DLD1 (cell line): ENCODE measurements around the gene UFSP1.

Source experiments
- in situ Hi-C: cut with HindIII; loops from 2 replicates; pipeline ENCODE4 v1.10.0; 2017; ENCODE audit warnings: low sequenced_read_pairs

UFSP1 gene

DNA sequence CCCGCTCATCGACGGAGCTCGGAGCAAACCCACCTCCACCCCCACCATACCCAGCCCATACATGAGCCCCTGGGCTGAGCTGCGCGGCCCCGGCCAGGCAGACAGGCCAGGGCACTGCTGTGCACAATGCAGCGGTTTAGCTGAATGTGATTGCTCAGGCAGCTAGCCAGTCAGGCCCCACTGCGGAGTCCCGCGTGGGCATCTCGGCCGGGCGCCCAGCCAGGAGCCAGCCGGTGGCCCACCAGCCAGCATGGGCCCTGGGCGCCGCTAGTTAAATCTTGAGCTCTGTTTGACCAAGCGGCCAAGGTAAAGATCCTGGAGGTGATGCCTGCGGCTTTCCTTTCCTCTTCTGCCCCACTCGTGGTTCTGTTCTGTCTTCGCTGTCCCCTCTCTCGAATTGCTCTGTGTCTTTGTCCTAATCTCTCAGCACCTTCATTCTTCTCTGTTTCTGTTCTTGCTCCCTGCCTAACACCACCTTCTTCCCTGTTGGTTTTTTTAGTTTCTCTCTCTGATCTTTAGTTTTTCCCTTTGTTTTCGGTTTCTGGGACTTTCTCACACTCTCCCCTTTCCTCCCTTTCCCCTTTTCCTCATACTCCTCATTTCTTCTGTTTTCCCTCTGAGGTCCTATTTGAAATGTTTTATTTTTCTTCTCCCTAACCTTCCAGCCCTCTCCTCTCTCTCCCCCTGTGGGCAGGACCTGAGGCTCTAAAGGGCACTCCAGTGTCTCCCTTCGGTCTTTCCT lies 6.6 kb downstream of the UFSP1 start:
- in situ Hi-C loops = loop anchor here (10.0 kb wide), 1 partner anchor 172 kb away; no protein-coding TSS in a partner anchor

DNA sequence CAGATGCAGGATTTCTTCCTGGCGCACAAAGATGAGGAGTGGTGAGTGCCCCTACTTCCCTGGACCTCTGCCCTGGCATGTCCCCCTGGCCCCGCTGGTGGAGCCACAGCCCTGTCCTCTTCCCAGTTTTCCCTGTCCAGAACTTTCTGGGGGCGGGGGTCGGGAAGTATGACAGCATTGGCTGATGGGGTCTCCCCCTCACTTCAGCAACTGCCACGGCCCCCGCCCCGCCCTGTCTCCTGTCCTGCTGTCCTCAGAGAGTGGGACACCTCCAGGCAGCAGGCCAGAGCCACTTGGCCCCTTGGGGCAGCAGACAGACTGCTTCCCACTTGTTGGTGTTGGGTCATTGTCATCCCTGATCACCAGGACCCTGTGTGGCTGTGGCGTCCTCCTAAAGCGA lies 7.3 kb downstream of the UFSP1 start:
- in situ Hi-C loops = loop anchor here (10.0 kb wide), 1 partner anchor 173 kb away; no protein-coding TSS in a partner anchor

DNA sequence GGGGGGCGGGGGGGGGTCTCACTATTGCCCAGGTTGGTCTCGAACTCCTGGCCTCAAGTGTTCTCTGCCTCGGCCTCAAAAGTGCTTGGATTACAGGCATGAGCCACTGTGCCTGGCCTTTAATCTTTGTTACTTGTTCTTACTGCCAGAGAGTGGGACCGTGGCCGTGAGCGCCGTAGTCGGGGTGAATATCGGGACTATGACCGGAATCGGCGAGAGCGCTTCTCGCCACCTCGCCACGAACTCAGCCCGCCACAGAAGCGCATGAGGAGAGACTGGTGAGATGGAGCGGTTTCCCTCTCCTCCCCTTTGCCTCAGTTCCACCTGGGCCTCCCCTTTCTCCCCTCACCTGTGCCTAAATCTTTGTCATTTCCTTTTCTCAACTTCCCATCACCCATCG lies 8.4 kb downstream of the UFSP1 start:
- in situ Hi-C loops = loop anchor here (10.0 kb wide), 1 partner anchor 174 kb away; no protein-coding TSS in a partner anchor

DNA sequence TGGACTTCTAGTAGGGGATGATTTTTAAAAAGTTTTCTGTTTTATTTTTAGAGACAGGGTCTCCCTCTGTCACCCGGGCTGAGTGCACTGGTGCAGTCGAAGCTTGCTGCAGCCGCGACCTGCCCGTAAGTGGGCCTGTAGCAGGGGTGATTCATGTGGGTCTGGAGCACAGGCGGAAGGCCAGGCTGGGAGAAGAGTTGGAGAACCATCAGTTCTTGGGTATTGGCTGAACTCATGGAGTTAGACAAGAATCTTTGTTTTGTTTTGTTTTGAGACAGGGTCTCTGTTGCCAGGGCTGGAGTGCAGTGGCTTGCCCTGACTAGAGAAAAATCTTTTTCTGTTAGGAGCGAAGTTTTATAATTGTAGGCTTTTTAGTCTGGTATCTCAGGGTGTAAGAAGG lies 8.9 kb downstream of the UFSP1 start:
- in situ Hi-C loops = loop anchor here (10.0 kb wide), 1 partner anchor 174 kb away; no protein-coding TSS in a partner anchor

DNA sequence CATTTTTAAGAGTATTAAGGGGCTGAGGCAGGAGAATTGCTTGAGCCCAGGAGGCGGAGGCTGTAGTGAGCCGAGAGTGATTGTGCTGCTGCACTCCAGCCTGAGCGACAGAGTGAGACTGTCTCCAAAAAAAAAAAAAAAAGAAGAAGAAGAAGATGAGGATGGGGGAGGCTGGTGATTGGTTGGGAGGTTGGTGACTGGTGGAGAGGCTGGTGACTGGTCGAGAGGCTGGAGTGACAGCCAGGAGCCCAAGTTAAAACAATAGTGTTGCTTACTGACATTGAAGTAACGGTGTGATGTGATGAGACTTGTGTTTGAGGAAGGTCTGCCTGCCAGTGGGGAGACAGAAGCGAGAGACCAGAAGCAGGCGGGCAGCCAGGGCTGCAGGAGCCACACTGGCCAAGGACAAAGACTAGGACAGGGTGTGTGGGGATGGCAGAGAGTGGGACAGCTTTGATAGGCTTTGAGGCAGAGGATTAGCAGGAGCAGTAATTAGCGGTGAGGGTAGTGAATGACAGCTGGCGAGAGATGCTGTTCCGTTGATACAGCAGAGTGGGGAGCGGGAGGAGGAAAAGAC lies 9.7 kb downstream of the UFSP1 start:
- in situ Hi-C loops = loop anchor here (10.0 kb wide), 1 partner anchor 175 kb away; no protein-coding TSS in a partner anchor

DNA sequence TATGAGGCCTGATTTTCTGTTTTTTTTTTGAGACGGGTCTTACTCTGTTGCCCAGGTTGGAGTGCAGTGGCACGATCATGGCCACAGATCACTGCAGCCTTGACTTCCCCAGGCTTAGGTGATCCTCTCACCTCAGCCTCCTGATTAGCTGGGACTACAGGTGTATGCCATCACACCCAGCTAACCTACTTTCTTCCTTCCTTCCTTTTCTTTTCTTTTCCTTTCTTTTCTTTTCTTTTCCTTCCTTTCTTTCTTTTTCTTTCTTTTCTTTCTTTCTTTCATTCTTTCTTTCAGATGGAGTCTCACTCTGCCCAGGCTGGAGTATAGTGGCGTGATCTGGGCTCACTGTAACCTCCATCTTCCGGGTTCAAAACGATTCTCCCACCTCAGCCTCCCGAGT lies 10.8 kb downstream of the UFSP1 start:
- in situ Hi-C loops = no loop called here

DNA sequence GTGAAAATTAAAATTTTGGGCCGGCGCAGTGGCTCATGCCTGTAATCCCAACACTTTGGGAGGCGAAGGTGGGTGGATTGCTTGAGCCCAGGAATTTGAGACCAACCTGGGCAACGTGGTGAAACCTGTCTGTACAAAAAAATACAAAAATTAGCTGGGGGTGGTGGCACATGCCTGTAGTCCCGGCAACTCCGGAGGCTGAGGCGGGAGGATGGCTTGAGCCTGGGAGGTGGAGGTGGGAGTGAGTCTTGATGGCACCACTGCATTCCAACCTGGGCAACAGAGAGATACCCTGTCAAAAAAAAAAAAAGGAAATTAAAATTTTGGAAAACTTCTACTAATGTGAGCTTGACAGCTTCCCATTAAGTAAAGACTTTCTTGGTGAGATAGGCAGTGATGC lies 11.5 kb downstream of the UFSP1 start:
- in situ Hi-C loops = no loop called here

DNA sequence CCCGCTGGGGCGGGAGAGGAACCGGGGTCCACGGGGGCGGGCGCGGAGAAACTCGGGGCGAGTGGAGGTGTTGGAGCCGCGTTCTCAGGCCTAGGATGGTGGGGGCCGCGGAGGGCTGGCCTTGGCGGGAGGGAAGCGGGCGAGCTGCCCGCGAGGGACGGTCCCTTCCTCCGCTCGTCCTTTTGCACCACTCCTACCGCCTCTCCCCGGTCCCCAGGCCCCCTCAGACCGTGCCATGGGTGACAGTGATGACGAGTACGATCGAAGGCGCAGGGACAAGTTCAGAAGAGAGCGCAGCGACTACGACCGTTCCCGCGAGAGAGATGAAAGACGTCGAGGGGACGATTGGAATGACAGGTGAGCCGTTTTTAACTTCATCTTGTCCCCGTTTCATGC lies 14.2 kb downstream of the UFSP1 start:
- in situ Hi-C loops = no loop called here

DNA sequence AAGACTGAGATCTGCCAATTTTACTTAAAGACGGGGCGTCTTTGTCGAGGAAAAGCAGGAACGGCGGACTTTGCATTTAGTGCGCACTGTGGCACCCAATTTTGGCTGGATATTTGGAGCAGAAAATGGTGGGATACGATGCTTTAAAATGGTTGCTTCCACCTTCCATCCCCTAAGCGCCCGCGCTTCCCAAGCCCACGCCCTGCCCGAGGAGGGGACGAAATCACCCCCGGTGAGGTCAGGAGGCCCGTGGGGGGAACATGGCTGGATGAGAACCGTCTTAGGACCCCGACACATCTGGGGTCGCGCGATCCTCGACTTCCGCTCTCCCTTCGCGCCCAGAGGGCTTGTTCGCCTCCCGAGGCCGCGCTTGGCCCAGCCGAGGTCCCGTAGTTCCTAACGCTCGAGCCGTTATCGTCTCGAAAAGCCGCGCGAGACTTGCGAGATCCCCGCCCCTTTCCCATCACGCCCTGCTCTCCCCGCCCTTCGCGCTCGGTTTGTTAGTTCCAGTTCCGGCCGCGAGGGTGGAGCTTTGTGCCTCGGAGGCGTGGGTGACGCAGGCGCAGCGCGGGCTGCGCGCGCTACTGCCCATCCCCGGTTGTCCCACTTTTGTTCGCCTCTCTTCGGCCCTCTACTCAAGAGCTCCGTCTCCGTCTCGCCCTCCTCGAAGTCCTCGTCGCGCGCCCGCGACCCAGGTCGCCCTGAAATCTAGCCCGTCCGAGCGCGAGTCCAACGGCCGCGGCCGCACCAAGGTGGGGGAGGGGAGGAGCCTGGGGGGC lies 14.7 kb downstream of the UFSP1 start, which contains the start of gene SRRT:
TSS of gene SRRT (plus strand) at position 527 of the 779 bp plus-strand sequence. CDS start 488 bp downstream, outside the sequence.
- in situ Hi-C loops = no loop called here

DNA sequence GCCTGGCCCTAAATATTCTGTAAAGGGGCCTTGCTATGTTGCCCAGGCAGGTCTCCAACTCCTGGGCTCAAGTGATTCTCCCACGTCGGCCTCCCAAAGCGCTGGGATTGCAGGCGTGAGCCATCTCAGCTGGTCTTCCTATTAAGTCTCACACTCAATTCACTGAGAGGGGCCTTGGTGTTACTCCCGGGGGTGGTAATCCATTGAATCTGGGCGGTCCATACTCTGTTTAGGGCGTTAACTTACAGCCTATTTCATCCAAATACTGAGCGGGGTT lies 15.3 kb downstream of the UFSP1 start:
- in situ Hi-C loops = no loop called here

DNA sequence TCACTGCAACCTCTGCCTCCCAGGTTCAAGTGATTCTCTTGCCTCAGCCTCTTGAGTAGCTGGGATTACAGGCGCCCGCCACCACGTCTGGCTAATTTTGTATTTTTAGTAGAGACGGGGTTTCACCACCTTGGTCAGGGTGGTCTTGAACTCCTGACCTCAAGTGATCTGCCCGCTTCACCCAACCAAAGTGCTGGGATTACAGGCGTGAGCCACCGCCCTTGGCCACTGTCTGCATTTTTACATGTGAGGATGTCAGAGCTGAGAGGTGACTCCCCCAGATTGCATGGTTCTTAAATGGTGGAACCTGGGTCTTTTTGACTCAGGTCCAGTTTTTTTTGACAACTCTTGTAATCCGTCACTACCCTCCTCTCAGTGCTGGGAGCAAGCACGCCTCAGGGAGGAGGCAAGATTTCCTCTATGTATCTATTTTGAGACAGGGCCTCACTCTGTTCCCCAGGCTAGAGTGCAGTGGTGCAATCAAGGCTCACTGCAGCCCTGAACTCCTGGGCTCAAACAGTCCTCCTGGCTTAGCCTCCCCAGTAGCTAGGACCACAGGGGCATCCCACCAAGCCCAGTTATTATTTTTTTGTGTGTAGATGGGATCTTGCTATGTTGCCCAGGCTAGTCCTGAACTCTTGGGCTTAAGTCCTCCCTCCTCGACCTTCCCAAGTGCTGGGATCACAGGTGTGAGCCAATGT lies 15.8 kb downstream of the UFSP1 start:
- in situ Hi-C loops = no loop called here

DNA sequence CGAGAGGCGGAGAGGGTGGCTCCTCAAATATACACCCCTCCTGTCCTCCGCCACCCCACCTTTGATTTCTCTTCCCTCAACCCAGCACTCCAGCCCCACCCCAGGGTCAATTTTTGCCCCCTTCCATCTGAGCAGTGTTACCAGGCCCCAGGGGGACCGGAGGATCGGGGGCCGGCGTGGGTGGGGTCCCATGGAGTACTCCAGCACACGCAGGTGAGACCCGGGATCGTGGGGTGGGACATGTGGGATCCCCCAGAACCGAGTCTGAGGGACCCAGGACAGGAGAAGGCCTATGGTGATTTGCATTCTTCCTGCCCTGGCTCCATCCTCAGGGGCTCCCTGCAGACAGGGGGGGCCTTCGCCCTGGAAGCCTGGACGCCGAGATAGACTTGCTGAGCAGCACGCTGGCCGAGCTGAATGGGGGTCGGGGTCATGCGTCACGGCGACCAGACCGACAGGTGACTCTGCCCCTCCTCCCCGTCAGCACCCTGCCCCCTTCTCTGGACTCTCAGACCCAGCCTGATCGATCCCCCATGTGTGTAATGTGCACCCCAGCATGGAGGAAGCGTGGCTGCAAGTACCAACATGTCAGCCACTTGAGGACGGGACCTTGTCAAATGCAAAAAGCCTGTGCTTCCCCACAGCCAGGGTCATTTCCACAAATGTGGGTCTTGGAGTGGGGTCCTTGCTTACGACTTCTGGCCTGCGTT lies 21.6 kb downstream of the UFSP1 start:
- in situ Hi-C loops = no loop called here

DNA sequence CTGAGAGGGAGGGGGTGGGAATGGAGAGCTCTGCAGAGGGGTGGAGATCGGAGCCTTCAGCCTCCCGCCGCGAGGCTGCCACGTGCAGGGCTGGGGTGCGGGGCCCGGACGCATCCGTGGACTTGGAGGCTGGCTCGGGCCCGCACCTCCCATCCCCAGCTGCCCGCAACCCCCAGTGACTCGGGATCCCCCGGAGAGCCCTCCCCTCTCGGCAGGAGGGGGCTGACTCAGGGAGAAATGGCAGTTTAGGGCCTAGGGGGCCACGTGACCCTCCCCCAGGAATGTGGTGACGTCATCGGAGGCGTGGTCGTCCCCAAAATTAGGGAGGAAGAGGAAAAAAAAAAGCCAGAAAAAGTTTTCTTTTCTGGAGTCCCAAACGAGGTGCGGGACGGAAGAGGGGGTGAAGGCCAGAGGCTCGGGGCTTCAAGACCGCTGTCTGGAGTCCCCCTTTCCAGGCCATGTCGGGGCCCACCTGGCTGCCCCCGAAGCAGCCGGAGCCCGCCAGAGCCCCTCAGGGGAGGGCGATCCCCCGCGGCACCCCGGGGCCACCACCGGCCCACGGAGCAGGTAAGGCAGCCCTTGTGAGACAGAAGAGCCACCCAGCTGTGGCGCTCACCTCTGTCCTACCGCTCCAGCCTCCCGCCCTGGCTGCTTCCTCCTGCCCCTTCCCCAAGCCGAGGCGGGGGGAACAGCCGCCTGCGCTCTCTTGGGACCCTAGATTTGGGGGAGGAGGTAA lies 22.3 kb downstream of the UFSP1 start, which contains the start of gene TRIP6:
TSS of gene TRIP6 (plus strand) at position 348 of the 736 bp plus-strand sequence. CDS start at position 459, 111 bp downstream.
- in situ Hi-C loops = no loop called here

DNA sequence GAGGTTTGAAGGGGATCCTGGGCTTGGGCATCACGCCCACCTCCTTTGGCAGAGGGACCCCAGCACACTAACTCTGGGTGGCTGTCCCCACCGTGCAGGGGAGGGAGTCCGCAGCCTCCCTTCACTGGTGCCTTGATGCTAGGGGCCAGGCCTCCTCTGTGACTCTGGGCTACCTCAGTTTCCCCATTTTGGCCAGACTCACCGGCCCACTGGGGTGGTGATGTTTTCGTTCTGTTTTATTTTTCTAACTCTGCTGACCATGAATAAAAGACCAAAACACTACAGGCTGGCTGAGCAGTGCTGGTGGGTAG lies 22.8 kb downstream of the UFSP1 start:
- in situ Hi-C loops = no loop called here

DNA sequence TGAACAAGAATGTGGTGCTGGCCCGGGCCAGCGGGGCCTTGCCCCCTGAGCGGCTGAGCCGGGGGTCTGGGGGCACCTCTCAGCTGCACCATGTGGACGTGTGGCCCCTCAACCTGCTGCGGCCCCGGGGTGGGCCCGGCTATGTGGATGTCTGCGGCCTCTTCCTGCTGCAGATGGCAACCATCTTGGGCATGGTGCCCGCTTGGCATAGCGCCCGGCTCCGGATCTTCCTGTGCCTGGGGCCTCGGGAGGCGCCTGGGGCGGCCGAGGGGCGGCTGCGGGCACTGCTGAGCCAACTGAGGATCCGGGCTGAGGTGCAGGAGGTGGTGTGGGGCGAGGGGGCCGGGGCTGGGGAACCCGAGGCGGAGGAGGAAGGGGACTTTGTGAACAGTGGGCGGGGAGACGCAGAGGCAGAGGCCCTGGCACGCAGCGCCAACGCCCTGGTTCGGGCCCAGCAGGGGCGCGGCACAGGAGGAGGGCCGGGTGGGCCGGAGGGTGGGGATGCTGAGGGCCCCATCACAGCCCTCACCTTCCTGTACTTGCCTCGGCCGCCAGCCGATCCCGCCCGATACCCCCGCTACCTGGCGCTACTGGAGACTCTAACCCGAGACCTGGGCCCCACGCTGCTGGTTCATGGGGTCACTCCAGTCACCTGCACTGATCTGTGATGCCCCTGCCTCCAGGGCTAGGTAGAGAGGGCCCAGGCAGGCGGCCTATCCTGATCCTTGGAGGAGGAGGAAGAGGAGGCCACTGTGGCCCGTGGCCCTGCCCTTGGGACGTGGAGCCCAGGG lies 23.4 kb downstream of the UFSP1 start:
- in situ Hi-C loops = no loop called here

DNA sequence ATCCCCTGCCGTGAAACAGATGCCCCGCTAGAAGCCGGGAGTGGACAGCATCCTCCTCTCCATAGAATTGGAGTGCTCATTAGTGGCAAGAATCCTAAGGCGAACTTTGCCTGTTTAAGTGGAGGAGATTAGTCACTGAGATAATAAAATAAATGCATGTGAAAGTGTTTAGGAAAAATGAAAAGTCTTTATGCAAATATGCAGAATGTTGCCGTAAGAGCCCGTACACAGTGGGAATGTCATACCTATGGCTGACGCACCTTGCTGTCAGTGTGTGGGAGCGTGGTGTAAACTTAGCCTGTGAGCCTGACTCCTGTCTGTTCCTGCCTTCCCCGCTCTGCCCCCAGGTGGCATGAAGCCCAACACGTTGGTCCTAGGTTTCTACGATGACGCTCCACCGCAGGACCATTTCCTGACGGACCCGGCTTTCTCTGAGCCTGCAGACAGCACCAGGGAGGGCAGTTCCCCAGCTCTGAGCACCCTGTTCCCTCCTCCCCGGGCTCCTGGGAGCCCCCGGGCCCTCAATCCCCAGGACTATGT lies 24.1 kb downstream of the UFSP1 start:
- in situ Hi-C loops = no loop called here

DNA sequence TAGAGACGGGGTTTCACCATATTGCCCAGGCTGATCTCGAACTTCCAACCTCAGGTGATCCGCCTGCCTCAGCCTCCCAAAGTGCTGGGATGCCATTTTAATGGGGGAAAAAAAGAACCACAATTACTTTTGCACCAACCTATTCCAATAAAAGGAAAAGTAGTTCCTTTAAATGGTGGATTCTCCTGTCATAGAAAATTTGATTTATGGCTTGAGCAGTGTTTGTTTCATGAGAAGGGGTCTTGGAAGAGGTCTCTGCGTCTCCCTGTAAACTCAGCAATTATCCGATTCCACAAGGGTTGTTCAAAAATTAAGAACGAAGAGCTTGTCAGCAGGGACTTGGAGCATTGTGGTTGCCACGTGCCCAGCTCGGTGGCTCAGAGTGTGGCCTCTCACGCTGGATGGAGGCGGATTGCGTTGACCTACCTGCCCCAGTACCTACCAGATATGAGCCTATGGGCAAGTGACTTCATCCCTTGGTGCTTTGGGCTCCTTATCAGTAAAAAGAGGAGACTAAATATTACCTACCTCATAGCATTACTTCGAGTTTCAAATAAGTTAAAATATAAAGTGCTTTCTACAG lies 25.2 kb downstream of the UFSP1 start:
- in situ Hi-C loops = no loop called here

DNA sequence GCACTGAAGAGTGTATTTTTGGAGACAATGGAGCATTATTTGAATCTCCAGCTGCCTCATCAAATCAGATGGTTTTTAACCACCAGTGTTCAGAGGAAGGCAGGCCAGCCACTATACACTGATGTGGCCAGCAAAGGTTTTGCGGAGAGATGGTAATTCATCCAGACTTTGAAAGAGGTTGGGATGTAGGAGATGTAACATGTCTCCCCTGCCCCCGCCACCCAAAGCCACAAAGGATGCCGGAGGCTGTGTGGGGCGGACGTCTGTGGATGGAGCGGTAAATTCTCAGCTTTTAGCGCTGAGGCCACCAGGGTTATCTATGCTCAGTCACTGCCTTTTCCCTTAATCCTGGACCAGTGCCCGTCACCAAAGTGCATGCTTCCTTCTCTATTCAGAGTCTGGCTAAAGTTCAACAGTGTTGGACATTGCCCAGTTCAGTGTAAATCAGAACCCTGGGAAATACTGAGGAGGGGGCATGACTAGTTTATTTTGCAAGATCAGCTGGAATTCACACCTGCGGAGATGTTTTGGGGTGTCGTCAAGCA lies 26.0 kb downstream of the UFSP1 start:
- in situ Hi-C loops = no loop called here
